ENCODE data around the gene HIPK4. TPM values are rescaled to one million over a fixed set of nuclear protein-coding genes. Genes with fewer than 3 reads are reported as not detected.
"Not testable (repeated sequence)": the region's sequence is repeated elsewhere in the genome, so short reads cannot be mapped to it uniquely, and the experiment has no call there.

Gene HIPK4
- under 0.01 TPM in 1 of 2 replicates, not detected in the other for total RNA-seq (2014; rRNA removed; shearing (Covaris generic))

GRCh38 chr19:40390084-40390742 is at the start of gene HIPK4:
TSS of gene HIPK4 (minus strand) at chr19:40390181. CDS start at chr19:40389902, 279 bp downstream.
- no peak for DNase-seq (ENCODE audit: low read depth)

DNA sequence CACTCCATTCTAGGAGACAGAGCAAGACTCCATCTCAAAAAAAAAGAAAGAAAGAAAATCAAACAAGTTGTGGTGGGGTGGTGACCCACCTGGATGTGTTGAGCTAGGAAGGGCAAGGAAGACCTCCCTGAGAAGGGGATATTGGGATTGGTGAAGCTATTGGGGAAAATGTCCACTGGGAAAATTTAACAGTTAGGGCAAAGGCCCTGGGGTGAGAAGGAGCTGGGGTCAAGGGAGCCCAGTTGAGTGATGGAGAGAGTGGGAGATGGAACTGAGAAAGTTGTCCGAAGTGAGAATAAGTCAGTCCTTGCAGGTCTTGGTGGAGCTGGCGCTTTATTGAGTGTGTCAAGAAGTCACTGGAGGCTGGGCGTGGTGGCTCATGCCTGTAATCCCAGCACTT is 48.3 kb upstream of the HIPK4 start:
- no peak for DNase-seq (ENCODE audit: low read depth)

- DNase-seq (ENCODE audit: low read depth): peak; percentile 96
These were observed 43.6 kb upstream of the HIPK4 start for GRCh38 chr19:40433391-40434216.

GRCh38 chr19:40432760-40433159 is 42.8 kb upstream of the HIPK4 start:
- DNase-seq (ENCODE audit: low read depth): not testable (repeated sequence)

DNA sequence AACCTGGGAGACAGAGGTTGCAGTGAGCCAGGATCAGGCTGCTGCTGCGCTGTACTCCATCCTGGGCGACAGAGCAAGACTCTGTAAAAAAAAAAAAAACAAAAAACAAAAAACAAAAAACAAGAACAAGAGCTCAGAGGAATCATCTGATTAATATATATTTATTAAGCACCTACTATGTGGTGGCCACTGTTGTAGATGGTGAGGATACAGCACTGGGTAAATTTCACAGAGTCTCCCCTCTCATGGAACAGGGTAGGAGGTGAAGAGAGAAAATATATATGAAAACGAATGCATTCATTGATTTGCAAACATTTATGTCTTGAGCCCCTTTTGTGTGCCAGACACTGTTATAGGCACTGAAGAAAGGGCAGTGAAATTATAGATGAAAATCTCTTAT is 41.7 kb upstream of the HIPK4 start:
- no peak for DNase-seq (ENCODE audit: low read depth)

DNA sequence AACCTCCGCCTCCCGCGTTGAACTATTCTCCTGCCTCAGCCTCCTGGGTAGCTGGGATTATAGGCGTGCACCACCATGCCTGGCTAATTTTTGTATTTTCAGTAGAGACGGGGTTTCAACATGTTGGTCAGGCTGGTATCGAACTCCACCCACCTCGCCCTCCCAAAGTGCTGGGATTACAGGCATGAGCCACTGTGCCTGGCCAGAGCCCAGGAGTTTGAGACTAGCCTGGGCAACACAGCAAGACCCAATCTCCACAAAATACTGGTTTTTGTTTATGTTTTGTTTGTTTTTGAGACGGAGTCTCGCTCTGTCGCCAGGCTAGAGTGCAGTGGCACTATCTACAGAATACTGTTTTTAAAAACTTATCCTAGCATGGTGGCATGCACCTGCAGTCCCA is 40.3 kb upstream of the HIPK4 start:
- not testable (repeated sequence) for DNase-seq (ENCODE audit: low read depth)

- not testable (repeated sequence) for DNase-seq (ENCODE audit: low read depth)
These were observed 38.2 kb upstream of the HIPK4 start for GRCh38 chr19:40428197-40428596.

DNA sequence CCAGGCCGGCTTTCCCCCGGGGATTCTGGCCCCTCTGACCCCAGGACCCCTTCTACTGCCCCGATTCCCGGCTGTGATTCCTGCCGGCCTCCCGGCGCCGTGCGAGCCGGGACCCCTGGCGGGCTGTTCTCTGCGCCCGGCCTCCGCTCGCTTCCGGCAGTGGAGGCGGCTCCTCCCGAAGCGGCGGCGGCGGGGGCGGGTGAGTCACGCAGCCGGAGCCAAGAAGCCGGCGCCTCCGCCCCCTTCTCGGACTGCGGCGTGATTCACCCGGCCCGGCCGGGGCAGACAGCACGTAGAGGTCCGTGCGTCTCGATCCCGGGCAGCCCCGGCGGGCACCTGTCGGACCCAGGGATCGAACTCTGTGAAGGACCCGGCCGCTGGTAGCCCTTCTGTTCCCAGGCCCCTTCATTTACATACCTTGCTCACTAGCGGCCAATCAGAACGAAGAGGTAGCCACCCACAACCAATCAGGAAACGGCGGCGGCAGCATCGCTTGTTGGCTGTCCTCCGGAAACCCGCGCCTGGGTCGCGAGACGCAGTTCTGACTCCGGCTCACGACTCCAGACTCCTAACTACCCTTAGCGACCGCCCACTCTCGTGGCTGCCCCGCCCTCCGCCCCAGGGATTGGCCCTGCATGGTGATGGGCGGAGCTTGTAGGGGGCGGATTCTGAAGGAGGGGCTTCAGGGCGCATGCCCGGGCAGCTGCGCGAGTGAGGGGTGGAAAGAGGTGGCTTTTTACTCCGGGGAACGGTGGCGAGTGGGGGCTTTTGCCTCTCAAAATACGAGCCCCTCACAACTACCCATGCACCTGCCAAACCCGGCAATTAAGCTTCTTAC is 35.7 kb upstream of the HIPK4 start, which contains the start of gene SERTAD1:
SERTAD1 (minus strand) TSS at position 543 of the 838 bp plus-strand sequence. CDS start 2,446 bp downstream, outside the sequence.
- peak; percentile 99 for DNase-seq (ENCODE audit: low read depth)

DNA sequence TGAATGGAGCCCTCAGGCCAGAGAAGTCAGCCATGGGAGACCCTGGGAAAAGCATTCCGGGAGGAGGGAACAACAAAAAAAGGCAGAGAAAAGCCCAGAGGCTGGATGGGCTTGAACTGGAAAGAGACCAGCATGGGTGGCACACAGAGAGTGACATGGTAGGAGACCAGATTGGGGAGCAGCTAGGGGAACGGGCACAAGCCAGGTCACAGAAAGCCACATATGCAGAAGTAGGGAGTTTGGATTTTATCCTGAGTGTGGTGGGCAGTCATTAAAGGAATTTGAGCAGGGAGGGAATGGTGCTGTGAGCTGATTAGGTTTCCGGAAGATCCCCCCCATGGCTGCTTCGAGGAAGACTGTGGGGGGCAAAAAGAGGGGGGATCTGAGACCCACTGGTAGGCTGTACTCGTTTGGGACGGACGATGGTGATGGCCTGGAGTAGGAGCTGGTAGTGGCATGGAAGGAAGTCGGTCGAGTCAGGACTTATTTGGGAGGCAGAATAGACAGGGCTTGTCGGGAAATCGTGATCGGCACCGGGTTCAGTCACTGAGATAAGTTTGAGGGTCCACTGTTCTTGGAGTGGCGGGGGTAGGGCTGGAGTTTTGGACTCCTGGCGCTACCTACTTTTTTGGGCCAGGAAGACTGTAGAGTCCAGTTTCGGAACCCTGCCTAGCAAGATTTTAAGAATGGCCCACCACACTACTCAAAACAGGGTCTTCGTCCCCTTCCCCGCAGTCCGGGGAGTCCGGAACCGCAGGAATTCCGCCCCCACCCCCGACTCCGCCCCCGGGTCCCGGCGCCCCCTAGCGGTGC is 34.9 kb upstream of the HIPK4 start:
- DNase-seq (ENCODE audit: low read depth): peak; percentile 37

DNA sequence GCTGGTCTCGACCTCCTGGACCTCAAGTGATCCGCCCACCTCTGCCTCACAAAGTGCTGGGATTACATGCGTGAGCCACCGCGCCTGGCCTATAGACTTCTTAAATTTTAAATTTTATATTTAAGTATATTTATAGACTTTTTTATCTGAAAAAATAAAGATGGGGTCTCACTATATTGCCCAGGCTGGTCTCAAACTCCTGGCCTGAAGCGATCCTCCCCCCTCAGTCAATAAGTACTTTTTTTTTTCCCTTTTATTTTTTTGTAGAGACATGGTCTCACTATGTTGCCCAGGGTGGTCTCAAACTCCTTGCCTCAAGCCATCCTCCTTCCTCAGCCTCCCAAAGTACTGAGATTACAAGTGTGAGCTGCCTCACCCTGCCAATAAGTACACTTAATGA is 34.0 kb upstream of the HIPK4 start:
- DNase-seq (ENCODE audit: low read depth): no peak

DNA sequence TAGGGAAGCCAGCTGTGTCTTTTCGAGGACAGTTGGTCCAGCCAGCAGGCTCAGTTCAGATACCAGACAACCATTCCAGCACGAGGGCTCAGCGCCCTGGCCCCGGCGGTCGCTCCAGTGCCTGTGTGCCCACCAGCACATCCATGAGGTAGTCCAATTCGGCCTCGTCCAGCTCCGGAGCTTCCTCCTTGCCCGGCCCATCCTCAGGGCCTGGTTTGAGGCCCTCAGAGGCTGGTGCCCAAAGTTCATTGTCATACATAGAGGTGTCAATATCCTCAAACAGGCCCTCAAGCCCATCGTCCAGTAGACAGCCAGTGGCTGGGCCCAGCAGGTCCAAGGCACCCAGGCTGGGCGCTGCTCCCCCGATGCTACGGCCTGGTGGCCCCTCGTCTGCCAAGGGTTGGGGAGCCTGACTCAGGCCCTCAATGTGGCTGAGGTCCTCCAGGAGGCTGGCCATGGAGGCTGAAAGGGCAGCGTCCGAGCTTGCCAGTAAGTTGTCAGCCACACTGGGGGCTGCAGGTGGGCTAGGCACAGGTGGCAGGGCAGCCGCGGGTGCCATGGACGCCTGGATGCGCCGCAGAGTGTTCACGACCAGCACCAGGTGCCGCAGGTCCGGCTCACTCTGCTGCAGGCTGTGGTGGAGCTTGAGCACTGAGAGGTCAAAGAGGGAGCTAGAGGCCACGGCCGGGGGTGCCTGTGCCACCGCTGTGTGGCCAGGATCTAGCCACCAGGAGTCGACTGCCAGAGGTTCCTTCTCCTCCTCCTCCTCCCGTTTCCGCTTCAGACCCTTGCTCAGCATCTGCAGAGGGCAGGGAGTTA is 33.0 kb upstream of the HIPK4 start:
- no peak for DNase-seq (ENCODE audit: low read depth)

GRCh38 chr19:40421993-40422747 is 32.2 kb upstream of the HIPK4 start:
- no peak for DNase-seq (ENCODE audit: low read depth)

GRCh38 chr19:40420766-40421765 is 31.1 kb upstream of the HIPK4 start:
- DNase-seq (ENCODE audit: low read depth): peak; percentile 94

DNA sequence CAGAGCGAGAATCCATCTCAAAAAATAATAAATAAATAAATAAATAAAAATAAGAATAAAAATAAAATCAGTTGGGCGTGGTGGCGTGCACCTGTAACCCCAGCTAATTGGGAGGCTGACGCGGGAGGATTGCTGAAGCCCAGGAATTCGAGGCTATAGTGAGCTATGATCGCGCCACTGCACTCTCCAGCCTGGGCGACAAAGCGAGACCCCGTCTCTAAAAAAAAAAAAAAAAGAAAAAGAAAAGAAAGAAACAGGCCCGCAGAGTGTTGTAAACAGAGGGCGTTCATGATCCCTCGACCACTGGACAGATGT is 30.4 kb upstream of the HIPK4 start:
- no peak for DNase-seq (ENCODE audit: low read depth)

- DNase-seq (ENCODE audit: low read depth): no peak
These were observed 29.8 kb upstream of the HIPK4 start for GRCh38 chr19:40419780-40420179.

GRCh38 chr19:40419066-40419612 is 29.2 kb upstream of the HIPK4 start:
- DNase-seq (ENCODE audit: low read depth): no peak

DNA sequence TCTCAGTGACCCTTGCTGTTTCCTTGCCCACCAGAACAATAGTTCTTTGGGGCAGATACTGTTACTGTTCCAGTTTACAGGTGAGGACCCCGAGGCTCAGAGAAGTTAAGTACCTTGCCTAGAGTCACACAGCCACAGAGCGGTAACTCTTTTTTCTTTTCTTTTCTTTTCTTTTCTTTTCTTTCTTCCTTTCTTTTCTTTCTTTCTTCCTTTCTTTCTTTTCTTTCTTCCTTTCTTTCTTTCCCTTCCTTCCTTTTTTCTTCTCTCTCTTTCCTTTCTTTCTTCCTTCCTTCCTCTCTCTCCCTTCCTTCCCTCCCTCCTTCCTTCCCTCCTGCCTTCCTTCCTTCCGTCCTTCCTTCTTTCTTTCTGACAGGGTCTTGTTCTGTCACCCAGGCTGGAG is 28.1 kb upstream of the HIPK4 start:
- no peak for DNase-seq (ENCODE audit: low read depth)

GRCh38 chr19:40417643-40417981 is 27.6 kb upstream of the HIPK4 start:
- no peak for DNase-seq (ENCODE audit: low read depth)

Data from RPMI7951 (cell line).